Lower leg skin (tissue), 3 donors: ENCODE data around the gene SPATA17.

Source experiments
- POLR2A ChIP-seq, 2 donors: fragments of 450-650 bp; IDR thresholded peaks; one replicate each; pipeline ENCODE4 v1.6.1; 2016 to 2017; ENCODE audit warnings: antibody characterized with exemption in 2 of 2, mild to moderate bottlenecking in 1 of 2, moderate library complexity in 1 of 2
- TF ChIP-seq, protein P1 (sequence below), 3 donors: fragments of 450-650 bp; IDR thresholded peaks; one replicate each; pipeline ENCODE4 v1.5.1; 2016; ENCODE audit warnings: antibody characterized with exemption in 3 of 3, mild to moderate bottlenecking in 3 of 3, moderate library complexity in 2 of 3

DNA sequence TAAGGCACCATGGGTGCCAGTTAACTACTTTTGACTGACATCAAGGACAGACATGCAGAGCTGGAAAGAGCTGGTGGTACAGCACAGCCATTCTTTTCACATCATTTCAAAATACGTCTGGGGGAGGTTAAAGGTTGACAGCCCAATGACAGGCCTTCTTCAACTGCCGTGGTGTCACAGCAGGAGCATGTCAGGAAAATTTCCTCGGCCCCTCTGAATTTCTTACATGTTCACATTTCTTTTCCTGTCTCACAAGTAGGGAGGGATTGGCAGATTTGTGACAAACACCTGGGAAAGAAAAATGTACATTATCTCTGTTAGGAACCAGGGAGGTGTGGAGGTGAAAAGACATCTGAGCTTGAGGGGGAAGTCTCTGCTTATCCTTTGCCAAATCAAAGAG is 279.1 kb downstream of the SPATA17 start:
- TF ChIP-seq, protein P1, sequence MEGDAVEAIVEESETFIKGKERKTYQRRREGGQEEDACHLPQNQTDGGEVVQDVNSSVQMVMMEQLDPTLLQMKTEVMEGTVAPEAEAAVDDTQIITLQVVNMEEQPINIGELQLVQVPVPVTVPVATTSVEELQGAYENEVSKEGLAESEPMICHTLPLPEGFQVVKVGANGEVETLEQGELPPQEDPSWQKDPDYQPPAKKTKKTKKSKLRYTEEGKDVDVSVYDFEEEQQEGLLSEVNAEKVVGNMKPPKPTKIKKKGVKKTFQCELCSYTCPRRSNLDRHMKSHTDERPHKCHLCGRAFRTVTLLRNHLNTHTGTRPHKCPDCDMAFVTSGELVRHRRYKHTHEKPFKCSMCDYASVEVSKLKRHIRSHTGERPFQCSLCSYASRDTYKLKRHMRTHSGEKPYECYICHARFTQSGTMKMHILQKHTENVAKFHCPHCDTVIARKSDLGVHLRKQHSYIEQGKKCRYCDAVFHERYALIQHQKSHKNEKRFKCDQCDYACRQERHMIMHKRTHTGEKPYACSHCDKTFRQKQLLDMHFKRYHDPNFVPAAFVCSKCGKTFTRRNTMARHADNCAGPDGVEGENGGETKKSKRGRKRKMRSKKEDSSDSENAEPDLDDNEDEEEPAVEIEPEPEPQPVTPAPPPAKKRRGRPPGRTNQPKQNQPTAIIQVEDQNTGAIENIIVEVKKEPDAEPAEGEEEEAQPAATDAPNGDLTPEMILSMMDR (IDR thresholded peaks at IDR 0.05): no peak
- TF ChIP-seq POLR2A (IDR thresholded peaks at IDR 0.05): no peak
